ENCODE results near the gene MAPK9.

DNA sequence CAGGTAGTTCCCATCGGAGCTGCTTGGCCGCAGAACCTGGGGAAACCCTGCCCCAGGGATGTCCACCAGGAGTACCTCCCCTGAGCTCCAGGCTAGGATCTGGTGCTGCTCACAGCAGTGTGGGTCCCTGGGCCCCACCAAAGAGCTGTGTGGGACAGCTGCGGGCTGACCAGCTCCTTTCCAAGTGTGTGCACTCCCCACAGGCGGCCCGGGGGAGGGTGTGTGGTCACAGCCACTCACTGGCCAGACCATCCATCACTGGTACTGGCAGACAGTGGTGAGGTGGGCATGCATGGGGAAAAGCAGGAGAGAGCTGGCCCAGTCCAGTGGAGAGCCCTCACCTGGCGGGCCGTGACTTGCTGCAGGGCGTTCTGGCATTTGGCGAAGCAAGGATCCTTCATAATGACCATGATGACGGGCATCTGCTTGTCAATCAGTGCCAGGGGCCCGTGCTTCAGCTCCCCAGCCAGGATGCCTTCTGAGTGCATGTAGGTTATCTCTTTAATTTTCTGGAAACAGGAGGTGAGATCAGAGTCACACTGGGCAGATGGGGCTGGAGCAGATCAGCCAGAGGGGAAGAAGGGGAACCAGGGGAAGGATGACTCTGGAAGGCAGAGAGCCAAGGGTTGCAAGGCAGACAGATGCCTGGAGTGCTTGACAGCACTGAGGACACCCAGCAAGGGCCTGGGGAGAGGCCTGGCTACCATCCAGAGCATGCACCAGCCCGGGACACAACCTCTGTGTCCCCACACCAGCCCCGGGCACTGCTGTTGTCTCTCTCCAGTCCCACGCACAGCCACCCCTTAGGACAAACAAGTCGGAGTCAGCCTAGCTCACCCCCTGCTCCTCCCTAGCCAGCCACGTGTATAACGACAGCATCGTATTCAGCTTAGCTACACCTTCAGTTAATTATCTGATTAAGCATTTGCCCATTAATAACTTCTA is 12.8 kb upstream of the MAPK9 start:
- TF ChIP-seq, protein P1, sequence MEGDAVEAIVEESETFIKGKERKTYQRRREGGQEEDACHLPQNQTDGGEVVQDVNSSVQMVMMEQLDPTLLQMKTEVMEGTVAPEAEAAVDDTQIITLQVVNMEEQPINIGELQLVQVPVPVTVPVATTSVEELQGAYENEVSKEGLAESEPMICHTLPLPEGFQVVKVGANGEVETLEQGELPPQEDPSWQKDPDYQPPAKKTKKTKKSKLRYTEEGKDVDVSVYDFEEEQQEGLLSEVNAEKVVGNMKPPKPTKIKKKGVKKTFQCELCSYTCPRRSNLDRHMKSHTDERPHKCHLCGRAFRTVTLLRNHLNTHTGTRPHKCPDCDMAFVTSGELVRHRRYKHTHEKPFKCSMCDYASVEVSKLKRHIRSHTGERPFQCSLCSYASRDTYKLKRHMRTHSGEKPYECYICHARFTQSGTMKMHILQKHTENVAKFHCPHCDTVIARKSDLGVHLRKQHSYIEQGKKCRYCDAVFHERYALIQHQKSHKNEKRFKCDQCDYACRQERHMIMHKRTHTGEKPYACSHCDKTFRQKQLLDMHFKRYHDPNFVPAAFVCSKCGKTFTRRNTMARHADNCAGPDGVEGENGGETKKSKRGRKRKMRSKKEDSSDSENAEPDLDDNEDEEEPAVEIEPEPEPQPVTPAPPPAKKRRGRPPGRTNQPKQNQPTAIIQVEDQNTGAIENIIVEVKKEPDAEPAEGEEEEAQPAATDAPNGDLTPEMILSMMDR (IDR thresholded peaks at IDR 0.05; ENCODE audit: low read depth, low read length, poor library complexity, severe bottlenecking): no peak
- TF ChIP-seq EZH2phosphoT487 (IDR thresholded peaks at IDR 0.05; ENCODE audit: borderline replicate concordance, low read length): no peak

Measured in DOHH2 (cell line).